ENCODE data around the gene DLG4.
"Not testable (repeated sequence)": the region's sequence is repeated elsewhere in the genome, so short reads cannot be mapped to it uniquely, and the experiment has no call there.

DLG4 gene

GRCh38 chr17:7195971-7196370 is 23.7 kb downstream of the DLG4 start:
- H3K4me1 Mint-ChIP-seq (ENCODE audit: low read depth): no peaks in the 10 kb centered on the region
- H3K27me3 Mint-ChIP-seq: no peaks in the 10 kb centered on the region
- no peaks in the 10 kb centered on the region for H3K9me3 Mint-ChIP-seq (ENCODE audit: low read depth)
- peaks cover 2% of the 10 kb centered on the region for H3K36me3 Mint-ChIP-seq
- H3K27ac Mint-ChIP-seq: no peak overlapping the region
- no peak overlapping the region for H3K4me3 Mint-ChIP-seq

DNA sequence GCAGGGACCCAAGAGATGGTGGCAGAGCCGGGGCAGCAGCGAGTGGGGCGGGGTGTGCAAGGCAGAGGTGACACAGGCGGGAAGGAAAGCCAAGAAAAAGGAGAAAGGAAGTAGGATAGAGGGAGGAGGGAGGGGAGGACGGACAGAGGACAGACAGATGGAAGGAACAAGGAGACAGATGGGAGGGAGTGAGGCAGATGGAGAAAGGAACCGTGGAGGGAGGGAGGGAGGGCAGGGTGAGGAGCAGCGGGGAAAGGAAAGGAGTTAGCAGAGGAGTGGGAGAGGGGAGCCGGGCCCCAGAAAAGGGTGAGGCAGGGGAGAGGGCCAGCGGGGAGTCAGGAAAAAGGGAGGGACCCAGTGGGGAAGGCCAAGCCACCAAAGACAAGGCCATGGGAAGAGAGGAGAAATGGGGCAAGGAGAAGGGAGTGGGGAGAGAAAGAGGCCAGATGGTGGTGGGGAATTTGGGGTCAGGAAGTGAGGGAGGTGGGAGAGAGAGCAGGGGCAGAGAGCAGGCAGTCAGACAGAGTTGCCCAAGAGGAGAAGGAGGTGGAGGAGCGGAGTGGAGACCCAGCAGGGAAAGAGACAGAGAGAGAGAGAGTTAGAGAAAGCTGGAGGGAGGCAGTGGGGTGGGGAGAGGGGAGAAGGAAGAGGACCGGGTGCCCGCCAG is 27.2 kb downstream of the DLG4 start:
- Mint-ChIP-seq H3K9me3 (ENCODE audit: low read depth) (no peaks in the 10 kb centered on the region), H3K4me3 (no peak overlapping the region), H3K4me1 (ENCODE audit: low read depth) (no peaks in the 10 kb centered on the region), H3K36me3 (peaks cover 2% of the 10 kb centered on the region), H3K27ac (no peak overlapping the region), H3K27me3 (no peaks in the 10 kb centered on the region)

DNA sequence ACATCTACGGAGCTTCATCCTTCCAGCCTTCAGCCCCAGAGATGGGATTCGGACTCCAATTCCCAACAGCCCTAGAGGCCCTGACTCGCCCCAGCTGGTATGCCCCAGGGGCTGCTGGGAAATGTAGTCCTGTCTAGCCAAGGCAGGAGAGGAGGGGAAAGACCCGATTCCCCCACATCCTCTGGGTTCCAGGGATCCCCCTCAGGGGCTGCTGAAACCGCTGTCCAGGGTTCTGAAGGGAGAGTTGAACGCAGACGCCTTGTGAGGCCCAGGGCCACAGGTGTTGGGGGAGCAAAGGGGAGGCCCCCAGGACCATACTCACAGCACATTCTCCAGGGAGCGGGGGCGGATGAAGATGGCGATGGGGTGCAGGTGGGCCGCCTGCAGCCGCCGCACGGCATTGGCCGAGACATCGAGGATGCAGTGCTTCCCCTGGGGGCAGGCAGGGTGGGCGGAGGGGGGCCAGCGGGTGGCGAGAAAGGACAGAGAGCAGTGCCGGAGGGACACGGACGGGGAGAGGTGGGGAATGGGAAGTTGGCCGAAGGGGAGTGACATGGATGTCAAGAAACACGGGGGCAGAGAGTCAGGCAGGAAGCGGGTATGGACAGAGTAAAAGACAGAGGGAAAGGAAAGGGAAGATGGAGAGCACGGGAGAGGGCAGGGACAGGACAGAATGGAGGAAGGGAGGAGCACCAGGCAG is 27.9 kb downstream of the DLG4 start:
- no peaks in the 10 kb centered on the region for H3K27me3 Mint-ChIP-seq
- H3K36me3 Mint-ChIP-seq: peaks cover 2% of the 10 kb centered on the region
- no peak overlapping the region for H3K27ac Mint-ChIP-seq
- H3K4me3 Mint-ChIP-seq: no peak overlapping the region
- no peaks in the 10 kb centered on the region for H3K9me3 Mint-ChIP-seq (ENCODE audit: low read depth)
- H3K4me1 Mint-ChIP-seq (ENCODE audit: low read depth): no peaks in the 10 kb centered on the region

GRCh38 chr17:7191069-7191468 is 28.6 kb downstream of the DLG4 start:
- Mint-ChIP-seq H3K36me3 (no peaks in the 10 kb centered on the region), H3K4me3 (no peak overlapping the region), H3K27me3 (no peaks in the 10 kb centered on the region), H3K27ac (no peak overlapping the region), H3K9me3 (ENCODE audit: low read depth) (no peaks in the 10 kb centered on the region), H3K4me1 (ENCODE audit: low read depth) (no peaks in the 10 kb centered on the region)

DNA sequence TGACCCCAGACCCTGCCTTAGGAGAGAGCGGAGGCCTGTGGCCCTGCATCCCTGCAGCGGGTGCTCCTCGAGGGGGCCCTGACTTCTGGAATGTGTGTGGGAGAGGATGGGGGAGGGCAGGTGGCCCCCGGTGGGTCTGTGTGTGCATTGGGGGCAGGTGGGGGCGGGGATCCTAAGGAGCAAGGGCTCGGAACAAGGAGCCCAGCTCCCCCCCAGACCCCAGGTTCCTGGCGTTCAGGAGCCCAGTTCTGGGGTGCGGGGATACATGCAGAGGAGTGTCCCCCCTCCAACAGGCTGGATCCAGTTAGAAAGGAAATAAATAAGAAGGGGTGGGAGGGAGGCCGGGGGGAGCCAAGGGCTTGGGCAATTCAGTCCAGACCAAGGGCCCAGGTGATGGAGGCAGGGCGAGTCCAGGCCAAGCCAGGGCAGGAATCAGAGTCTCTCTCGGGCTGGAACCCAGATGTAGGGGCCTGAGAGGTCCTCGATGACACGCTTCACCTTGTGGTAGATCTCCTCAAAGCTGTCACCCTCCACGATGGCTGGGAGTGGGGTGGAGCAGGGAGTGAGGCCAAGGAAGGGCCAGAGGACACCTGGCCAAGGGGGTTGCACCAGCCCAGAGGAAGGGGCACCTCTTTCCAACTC is 29.2 kb downstream of the DLG4 start:
- Mint-ChIP-seq H3K36me3 (no peaks in the 10 kb centered on the region), H3K9me3 (ENCODE audit: low read depth) (no peaks in the 10 kb centered on the region), H3K27me3 (no peaks in the 10 kb centered on the region), H3K4me1 (ENCODE audit: low read depth) (no peaks in the 10 kb centered on the region), H3K4me3 (no peak overlapping the region), H3K27ac (no peak overlapping the region)

DNA sequence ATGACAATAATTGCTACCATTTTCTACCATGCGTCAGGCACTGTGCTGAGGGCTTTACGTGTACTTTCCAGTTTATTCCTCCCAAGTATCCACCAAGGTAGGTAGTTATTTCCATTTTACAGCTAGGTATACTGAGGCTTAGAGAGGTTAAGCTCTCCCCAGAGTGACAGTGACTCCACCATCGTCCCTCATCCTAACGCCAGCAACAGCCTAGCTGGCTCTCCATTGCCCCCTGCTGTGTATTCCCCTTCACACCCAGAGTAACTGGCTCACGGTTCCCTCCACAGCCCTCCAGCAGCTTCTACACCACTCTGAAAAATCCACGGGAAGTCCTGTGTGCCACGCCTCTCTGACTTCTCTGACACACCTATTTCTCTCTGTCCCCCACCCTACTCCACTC is 33.4 kb downstream of the DLG4 start:
- H3K27ac Mint-ChIP-seq: no peak overlapping the region
- no peak overlapping the region for H3K4me3 Mint-ChIP-seq

DNA sequence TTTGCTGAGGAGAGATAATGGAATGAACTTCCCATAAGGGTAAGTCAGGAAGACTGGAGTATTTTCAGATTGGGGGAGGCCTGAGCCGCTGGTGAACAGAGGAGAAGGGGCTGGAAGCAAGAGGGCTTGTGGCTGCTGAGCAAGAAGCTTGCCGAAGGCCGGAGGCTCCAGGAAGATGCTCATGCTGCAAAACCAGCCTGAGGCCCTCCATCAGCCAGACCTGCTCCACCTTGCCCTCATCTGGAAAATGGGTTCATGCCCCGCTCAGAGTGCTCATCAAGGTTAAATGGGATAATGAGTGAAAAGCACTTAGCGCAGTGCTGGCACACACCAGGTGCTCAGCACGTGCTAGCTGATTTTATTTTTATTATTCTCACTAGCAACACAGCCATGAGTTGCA is 35.0 kb downstream of the DLG4 start:
- H3K27ac Mint-ChIP-seq: no peak overlapping the region
- H3K4me3 Mint-ChIP-seq: no peak overlapping the region
- no peaks in the 10 kb centered on the region for H3K9me3 Mint-ChIP-seq (ENCODE audit: low read depth)
- no peaks in the 10 kb centered on the region for H3K27me3 Mint-ChIP-seq
- H3K36me3 Mint-ChIP-seq: no peaks in the 10 kb centered on the region
- H3K4me1 Mint-ChIP-seq (ENCODE audit: low read depth): no peaks in the 10 kb centered on the region

More for the DNA sequence above, 33.4 kb downstream of the DLG4 start:
- no peaks in the 10 kb centered on the region for H3K36me3 Mint-ChIP-seq
- no peaks in the 10 kb centered on the region for H3K9me3 Mint-ChIP-seq (ENCODE audit: low read depth)
- no peaks in the 10 kb centered on the region for H3K27me3 Mint-ChIP-seq
- H3K4me1 Mint-ChIP-seq (ENCODE audit: low read depth): no peaks in the 10 kb centered on the region

DNA sequence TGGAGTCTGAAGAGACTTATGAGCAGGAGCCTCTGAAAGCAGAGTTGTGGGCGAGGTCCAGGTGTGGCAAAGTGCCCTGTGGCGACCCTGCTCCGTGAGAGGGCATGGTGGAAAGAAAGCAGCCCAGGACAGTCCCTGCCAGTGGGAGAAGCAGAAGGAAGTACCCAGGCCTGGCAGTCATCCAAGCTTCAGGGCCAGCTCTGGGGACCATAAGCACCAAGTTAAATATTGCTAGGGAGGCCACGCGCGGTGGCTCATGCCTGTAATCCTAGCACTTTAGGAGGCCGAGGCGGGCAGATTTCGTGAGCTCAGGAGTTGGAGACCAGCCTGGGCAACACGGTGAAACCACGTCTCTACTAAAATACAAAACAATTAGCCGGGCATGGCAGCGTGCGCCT is 35.5 kb downstream of the DLG4 start:
- Mint-ChIP-seq H3K36me3 (no peaks in the 10 kb centered on the region), H3K4me3 (no peak overlapping the region), H3K4me1 (ENCODE audit: low read depth) (no peaks in the 10 kb centered on the region), H3K9me3 (ENCODE audit: low read depth) (no peaks in the 10 kb centered on the region), H3K27me3 (no peaks in the 10 kb centered on the region), H3K27ac (no peak overlapping the region)

DNA sequence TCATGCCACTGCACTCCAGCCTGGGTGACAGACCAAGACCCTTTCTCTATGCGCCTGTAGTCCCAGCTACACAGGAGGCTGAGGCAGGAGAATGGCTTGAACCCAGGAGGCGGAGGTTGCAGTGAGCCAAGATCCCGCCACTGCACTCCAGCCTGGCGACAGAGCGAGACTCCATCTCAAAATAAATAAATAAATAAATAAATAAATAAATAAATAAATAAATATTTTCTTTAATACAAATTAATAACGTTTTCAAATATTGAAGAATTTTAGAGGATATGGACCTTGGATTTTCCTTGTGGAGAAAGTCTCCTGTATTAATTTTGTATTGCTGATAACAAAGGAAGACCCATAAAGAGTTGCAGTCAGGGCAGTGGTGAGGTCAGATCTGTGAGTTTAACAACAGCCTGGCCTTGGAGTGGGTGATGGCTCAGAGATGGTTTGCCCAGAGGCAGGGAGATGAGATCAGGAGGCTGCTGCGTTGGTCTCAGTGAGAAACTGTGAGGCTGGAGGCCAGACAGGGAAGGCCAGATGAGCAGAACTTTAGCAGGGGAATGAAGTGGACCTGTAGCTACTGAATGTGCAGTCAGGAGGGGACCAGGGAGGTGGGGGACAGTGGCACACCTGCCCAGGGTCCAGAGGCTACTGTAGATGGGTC is 36.1 kb downstream of the DLG4 start:
- Mint-ChIP-seq H3K9me3 (ENCODE audit: low read depth) (no peaks in the 10 kb centered on the region), H3K4me3 (no peak overlapping the region), H3K27me3 (no peaks in the 10 kb centered on the region), H3K4me1 (ENCODE audit: low read depth) (no peaks in the 10 kb centered on the region), H3K27ac (no peak overlapping the region), H3K36me3 (no peaks in the 10 kb centered on the region)

DNA sequence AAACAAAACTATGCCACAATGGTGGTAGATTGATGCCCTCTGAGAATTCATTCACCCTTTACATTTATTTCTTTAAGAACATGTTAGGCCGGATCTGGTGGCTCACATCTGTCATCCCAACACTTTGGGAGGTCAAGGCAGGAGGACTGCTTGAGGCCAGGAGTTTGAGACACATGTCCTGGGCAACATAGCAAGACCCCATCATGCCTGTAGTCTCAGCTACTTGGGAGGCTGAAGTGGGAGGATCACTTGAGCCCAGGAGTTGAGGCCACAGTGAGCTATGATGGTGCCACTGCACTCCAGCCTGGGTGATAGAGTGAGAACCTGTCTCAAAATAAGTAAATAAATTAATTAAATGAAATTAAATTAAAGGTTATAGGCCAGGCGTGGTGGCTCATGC is 37.5 kb downstream of the DLG4 start:
- H3K27ac Mint-ChIP-seq; H3K27me3 Mint-ChIP-seq; H3K4me3 Mint-ChIP-seq; H3K36me3 Mint-ChIP-seq; H3K9me3 Mint-ChIP-seq (ENCODE audit: low read depth): not testable (repeated sequence)
- peaks cover 10% of the 10 kb centered on the region for H3K4me1 Mint-ChIP-seq (ENCODE audit: low read depth)

GRCh38 chr17:7179317-7180254 is 40.0 kb downstream of the DLG4 start, which contains the start of gene ASGR1:
Gene ASGR1, minus strand, starts transcription at chr17:7179370. Its CDS starts 807 bp downstream, at chr17:7178563.
- Mint-ChIP-seq H3K4me3 (peak within 1 kb of the TSS; percentile 76), H3K4me1 (ENCODE audit: low read depth) (peaks cover 11% of the 10 kb centered on the region), H3K27ac (no peak within 1 kb of the TSS), H3K27me3 (no peaks in the 10 kb centered on the region), H3K36me3 (no peaks in the 10 kb centered on the region), H3K9me3 (ENCODE audit: low read depth) (no peaks in the 10 kb centered on the region)

GRCh38 chr17:7178973-7179316 is 40.7 kb downstream of the DLG4 start:
- H3K27me3 Mint-ChIP-seq: no peaks in the 10 kb centered on the region
- H3K27ac Mint-ChIP-seq: no peak overlapping the region
- peaks cover 12% of the 10 kb centered on the region for H3K4me1 Mint-ChIP-seq (ENCODE audit: low read depth)
- H3K9me3 Mint-ChIP-seq (ENCODE audit: low read depth): no peaks in the 10 kb centered on the region
- no peak overlapping the region for H3K4me3 Mint-ChIP-seq
- H3K36me3 Mint-ChIP-seq: no peaks in the 10 kb centered on the region

DNA sequence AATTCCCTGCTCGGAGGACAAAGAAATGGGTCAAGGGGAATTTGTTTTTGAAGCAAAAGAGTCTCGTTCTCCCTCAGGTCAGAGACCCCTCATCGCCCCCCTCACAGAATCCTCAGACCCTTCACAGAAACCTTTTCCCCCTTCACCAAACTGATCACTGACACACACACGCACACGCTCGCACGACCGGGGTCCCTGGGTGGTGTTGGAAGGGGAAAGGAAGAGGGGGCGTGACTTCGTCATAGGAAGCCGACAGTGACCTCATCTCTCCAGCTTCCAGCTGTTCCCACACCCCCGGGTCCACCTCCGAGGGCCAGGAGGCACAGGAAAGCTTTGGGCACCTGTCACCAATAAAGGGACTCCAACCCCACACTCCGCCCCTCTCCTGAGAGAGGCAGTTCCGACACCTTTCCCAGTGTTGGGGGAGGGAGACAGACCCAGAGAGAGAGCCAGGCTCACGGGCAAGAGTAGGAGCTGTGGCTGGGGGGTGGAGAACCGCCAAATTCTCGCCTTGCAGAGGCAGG is 41.6 kb downstream of the DLG4 start:
- Mint-ChIP-seq H3K27me3 (no peaks in the 10 kb centered on the region), H3K9me3 (ENCODE audit: low read depth) (no peaks in the 10 kb centered on the region), H3K4me1 (ENCODE audit: low read depth) (peaks cover 14% of the 10 kb centered on the region), H3K36me3 (no peaks in the 10 kb centered on the region), H3K4me3 (peak overlapping the region; percentile 76), H3K27ac (no peak overlapping the region)

DNA sequence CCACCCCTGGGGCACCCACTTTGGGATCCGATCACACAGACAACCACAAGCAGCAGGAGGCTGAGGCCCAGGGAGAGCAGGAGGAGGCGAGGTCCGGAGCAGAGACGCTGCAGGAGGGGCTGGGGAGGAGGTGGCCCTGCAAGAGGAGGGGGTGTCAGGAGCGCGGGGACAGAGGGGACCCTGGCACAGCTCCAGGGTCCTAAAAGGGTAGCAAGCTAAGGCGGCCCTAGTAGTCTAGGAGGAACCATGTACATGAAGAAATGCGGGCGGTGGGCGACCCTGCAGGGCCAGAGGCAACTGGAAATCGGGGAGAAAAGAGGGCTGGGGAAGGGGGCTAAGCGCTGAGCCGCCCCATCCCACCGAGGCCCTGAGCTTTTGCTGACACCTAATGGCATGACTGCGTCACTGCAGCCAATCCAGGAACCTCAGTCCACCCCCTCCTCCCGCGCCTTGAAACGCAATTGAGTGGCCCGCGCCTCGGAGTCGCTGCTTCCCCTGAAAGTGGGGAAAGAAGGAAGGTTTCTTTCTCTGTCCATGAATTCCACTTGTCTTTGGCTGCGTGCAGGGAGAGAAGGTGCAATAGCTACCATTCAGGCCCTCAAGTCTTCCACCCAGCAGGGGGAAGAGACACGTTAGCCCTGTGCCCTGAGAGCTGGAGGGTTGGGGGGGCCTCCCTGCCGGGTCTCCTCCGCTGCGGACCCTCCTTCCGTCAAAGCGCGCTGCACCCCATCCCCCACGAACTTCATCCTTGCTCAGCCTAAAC is 42.3 kb downstream of the DLG4 start:
- Mint-ChIP-seq H3K27ac (no peak overlapping the region), H3K27me3 (no peaks in the 10 kb centered on the region), H3K36me3 (no peaks in the 10 kb centered on the region), H3K4me3 (peak overlapping the region; percentile 76), H3K4me1 (ENCODE audit: low read depth) (peaks cover 14% of the 10 kb centered on the region), H3K9me3 (ENCODE audit: low read depth) (no peaks in the 10 kb centered on the region)
